Activated gamma-delta T cell treated with anti-CD3 and anti-CD28 coated beads, Interleukin-2, amount 50 U/mL, for 16 hours (primary cell): ENCODE measurements around the gene SH3BP5.

ENCODE experiments used
- DNase-seq: peaks from one replicate; pipeline ENCODE4 v3.0.0-alpha.2; 2020; ENCODE audit warnings: low read depth

SH3BP5 gene

DNA sequence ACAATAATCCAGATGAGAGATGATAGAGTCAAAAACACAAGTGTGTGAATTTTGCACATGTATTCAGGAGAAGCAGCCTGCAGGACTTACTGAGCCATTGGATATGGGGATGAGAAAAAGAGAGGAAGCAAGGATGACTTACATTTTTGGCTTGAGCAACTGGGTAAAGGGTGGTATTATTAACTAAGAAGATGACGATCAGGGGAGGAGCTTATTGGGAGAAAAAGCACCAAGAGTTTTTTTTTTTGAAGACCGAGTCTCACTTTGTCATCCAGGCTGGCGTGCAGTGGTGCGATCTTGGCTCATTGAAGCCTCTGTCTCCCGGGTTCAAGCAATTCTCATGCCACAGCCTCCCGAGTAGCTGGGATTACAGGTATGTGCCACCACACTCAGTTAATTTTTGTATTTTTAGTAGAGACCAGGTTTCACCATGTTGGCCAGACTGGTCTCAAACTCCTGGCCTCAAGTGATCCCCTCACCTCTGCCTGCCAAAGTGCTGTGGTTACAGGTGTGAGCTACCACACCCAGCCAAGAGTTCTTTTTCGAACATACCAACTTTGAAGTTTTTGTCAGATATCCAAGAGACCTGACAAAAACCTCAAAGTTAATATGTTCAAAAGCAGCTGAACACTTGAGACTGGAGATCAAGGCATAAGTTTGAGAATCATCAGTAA, 14.8 kb upstream of the SH3BP5 start:
- no peak for DNase-seq

DNA sequence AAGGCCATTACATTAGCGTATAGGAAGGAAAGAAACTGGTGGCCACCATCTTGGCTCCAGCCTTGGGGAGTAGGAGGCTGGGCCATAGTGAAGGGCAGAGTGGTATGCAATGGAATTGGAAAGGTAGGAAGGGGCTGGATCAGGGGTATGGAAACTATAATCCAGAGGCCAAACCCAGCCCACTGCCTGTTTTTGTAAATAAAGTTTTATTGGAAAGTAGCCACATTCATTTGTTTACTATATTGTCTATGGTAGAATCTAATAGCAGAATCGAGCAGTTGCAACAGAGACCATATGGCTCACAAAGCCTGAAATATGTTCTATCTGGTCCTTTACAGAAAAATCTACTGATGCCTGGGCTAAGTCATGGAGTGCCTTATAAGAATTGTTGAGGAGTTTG, 14.1 kb upstream of the SH3BP5 start:
- DNase-seq, result no peak

DNA sequence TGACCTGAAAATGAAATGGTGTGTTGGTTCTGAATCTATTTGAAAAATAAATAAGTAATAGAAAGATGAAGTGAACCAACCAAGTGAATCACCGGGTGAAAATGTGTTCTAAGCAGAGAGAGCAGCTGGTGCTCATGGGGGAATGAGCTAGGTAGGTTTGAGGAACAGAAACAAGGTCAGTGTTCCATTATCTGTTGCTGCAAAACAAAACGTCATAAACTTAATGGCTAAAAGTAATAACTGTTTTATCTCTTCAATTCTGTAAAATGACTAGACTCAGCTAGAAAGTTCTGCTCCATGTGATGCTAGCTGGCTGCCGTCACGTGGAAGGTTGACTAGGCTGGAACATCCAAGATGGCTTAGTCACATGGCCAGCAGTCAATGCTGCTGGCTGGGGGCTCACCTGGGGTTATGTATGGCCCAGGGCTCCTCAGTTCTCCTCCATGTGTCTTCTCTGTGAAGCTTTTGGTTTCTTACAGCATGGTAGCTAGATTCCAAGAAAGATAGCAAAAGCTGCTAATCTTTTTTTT, 13.3 kb upstream of the SH3BP5 start:
- no peak for DNase-seq

DNA sequence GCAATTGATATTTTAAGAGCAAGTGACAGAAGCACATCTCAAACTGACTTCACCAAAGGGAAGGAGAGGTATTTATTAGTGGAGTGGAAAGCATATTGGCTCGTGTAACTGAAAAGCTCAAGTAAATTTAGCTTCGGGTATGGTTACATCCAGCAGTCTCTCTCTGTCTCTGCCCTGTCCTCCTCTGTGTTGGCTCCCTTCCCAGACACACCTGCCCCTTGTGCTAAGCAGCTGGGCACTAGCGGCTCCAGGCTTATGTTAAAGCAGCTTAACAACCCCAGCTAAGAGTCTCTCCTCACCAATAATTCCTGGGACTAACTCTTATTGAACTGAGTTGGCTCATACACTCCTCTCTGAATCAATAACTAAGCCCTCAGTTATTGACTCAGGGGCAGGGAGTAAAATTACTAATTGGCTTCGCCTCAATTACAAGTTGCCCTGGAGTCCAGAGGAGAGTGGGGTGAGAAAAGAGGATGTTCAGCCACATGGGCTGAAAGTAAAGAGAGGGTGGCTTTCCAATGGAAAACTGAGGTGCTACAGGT, 12.8 kb upstream of the SH3BP5 start:
- DNase-seq, result no peak

DNA sequence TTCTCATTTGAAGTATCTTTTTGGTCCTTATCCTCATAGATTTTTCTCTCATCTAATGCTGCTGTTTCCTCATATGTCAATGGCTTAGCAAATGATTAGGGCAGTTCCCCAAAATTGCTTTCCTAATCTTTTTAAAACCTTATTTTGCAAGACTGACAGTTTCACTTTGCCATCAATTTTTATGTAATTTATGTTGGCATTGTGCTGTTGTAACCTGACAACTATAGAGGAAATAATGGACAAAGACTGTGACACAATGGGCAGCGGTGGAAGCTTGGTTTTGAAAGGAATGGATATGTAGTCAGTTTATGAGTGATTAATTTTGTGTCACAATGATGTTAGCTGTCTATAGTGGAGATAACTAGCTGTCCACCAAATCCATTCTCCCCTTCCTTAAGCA, 10.6 kb upstream of the SH3BP5 start:
- no peak for DNase-seq

DNA sequence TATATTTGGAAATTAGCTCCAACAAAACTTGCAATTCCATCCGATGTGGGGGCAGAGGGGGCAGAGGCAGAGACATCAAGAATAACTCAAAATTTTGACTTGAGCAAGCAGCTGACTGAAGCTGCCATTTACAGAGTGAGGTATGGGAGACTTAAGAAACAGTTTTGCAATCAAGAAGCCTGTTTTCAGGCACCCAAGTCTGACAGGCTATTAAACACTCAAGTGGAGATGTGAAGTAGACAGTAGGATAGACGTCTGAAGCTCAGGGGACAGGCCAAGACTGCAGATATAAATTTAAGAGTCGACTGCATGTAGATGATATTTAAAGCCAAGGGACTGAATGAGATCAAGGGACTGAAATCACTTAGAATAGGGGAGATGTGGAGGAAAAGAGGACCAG, 9.9 kb upstream of the SH3BP5 start:
- no peak for DNase-seq

DNA sequence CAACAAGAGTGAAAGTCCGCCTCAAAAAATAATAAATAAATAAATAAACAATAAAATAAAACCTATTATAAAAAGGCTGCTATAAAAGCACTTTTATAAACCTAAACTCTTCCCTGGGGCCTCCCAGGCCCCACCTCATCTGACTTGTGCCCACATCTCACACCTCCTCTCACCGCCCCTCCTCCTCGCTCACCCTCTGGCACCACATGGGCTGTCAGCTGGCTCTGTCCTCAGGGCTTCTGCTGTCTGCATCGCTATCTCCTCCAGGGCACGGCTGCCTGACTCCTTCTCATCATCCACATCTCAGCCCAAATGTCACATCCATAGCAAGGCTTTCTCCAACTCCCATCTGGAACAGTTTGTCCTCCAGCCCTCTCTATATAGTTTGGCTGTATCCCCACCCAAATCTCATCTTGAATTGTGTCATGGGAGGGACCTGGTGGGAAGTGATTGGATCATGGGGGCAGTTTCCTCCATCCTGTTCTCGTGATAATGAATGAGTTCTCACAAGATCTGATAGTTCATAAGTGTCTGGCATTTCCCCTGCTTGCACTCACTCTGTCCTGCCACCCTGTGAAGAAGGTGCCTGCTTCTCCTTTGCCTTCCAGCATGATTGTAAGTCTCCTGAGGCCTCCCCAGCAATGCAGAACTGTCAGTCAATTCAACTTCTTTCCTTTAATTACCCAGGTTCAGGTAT, 8.8 kb upstream of the SH3BP5 start:
- DNase-seq, result no peak

DNA sequence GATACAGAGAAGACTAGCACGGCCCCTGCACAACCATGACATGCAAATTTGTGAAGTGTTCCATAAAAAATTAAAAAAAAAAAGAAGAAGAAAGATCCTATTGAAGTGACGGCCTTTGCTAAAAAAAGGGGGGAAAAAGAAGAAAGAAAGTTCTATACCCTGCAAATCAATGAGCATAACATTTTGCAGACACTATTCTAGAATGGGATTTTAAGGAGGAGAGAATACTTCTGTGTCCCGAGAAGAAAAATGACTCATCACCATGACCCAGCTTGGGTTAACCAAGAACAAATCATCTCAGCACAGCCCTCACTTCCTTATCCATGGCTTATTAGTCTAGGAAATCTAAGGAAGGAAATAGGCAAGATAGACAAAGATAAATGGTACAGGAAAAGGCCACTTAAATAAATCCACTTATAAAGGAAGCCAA, 7.4 kb upstream of the SH3BP5 start:
- DNase-seq, result no peak

DNA sequence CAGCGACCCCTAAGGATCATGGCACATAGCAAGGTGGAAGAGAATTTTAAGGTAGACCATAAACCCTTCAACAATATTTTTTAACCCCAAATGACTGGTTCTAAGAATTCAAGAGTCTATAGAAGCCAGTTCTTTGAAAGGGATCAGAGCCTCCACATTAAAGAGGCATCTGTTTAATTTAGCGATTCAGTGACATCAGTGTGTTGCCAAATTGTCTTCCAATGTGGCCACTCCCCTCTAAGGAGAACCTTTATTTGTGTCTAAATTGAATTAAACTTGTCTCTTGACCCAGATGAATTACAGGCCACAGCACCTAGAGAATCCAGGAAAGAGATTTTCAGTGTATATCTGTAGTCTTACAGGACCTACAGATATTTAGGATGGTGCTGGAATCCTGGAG, 6.6 kb upstream of the SH3BP5 start:
- no peak for DNase-seq

DNA sequence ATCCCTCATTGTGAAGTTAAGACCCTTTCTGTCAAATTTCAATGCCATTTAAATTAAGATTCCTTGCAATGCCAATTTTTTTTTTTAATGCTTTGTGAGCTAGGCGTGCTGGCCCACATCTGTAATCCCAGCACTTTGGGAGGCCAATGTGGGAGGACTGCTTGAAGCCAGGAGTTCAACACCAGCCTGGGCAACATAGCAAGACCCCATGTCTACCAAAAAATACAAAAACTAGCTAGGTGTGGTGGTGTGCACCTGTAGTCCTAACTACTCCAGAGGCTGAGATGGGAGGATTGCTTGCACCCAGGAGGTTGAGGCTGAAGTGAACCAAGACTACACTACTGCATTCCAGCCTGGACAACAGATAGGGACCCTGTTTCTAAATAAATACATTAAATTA, 5.6 kb upstream of the SH3BP5 start:
- no peak for DNase-seq

DNA sequence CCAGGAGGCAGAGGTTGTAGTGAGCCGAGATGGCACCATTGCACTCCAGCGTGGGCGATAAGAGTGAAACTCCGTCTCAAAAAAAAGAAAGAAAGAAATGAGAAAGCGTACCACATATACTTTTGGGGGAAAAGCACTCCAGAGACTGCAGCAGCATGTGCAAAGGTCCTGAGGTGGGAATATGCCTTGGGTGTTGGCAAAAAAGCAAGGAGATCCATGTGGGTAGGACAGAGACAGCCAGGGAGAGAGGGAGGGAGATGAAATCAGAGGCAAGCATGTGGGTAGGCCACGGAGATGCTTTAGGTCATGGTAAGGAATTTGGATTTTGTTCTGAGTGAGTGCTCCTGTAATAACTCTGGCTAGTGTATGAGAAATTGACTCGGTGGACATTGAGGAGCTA, 3.7 kb upstream of the SH3BP5 start:
- no peak for DNase-seq

DNA sequence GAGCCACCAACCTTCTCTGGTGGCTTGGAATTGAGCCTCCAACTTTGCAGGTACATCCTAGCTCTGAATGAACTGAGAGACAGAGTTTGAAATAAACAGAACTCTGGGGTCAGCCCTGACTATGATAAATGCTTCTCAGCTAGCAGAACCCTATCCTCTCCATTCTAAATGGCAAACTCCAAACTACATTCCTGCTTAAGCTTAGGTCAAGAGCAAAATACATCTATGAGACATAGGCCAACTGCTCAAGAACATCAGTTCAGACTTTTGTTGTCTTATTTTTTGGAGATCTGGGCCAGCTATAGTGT, 1.5 kb upstream of the SH3BP5 start:
- DNase-seq, result no peak

DNA sequence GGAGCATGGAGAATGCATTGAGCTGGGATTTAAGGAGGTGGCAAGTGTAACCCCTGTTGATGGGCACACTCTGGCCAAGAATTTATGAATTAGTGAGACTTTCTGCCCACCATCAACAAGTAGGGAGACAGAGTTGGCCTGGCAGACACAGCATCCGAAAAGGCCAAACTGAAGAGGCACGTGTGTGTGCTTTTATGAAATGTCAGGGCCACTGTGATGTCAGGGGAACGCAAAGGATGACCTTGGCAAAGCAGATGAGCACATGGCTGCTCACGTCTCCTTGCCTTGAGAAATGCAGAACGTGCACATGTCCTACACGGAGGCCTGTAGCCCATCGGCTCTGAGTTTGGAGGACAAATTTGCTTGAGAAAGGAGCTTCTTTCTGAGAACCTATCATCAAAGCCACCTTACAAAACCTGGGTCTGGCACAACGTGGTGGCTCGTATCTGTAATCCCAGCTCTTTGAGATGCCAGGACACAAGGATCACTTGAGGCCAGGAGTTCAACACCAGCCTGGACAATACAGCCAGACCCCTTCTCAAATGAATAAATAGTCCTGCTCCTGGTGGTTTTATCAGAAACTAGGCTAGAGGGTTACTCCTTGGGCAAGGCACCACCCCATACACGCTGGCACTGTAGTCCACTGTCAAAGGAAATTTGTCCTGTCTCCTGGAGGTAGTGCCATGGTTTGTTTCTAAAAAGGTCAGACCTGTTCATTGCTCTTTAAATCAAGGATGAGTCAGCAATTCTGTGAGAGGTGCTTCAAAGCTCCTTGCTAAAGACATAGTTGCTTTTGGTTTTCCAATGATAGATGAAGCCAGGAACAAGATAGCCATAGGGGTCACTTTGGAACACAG, 941 bp upstream of the SH3BP5 start:
- no peak for DNase-seq

DNA sequence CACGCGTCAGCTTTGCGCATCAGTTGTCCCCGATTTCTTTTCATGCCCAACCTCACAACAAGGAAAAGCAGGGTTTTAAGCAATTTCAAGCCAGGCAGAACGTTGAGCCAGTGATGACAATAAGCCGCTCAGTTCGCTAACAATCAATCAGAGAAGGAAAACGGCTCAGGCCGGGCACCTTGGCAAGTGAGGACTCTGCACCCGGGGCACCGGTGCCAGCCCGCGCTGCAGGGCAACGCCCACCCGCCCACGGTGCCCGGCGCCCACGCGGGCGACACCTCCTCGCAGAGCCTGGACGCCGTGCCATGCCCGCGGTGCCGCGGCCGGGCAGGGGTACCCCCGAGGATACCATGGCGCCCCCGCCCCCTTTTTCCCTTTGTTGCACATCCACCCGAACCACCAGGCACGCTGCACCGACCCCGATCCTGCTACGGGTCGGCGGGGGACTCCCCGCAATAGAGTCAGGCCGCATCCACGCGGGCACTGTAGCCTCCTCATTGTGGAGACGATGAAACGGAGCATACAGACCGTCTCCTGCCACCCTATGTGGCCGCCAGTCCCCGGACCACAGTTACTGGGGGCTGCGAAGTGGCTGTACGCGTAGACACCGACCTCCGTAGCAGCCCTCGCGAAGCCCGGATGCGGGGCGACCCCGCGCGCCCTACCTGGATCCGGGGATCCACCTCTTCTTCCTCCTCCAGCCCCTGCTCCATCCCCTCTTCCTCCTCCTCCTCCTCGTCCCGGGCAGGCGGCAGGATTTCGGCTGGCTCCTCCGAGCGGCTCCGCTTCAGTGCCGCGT, 581 bp downstream of the SH3BP5 start:
- no peak for DNase-seq

DNA sequence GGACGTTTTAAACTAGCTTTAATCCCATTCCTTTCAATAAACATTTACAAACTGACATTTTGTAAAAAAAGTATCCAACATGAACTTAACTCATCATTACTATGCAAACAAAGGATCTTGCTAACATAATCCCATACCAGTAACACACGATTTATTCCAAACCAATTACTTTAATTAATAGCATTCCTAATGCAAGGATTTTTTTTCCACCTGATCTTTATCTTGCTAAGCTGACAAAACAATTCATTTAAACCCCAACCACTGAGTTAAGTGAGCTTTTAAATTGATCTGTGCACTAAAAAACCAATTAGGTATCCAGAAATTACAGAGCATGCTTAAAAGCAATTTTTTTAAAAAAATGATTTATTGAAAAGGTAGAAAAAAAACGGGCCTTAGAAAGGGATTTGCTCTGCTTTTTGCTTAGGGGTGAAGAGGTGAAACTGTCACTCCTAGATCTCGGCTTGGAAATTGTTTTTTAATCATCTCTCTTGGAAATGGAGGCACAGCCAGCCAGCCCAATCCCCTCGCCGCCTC, 1.2 kb downstream of the SH3BP5 start:
- DNase-seq, result no peak

DNA sequence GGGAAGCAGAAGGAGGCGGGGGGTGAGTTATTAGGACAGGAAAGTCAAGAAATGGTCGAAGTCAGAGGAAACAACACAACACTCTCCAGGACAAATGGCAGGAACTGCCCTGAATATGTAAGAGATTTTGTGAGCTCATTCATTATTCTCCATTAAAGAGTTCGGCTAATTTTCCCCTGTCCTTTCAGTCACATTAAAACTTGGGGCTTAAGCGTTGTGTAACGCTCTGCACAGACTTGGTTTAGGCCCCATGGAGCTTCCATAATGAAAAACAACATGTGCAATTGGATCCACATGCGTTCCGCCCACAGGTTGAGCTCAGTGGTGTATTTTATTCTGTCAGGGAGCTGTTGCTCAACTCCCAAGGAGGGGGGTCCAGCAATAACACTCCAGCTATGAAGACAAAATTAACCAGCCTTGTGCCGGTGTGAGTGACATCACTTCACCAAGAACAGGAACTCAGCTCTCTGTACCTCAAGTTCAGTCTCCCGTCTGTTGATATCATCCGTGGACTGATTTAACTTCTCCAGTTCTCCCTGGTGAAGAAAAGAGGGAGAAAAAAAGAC, 2.3 kb downstream of the SH3BP5 start:
- no peak for DNase-seq

DNA sequence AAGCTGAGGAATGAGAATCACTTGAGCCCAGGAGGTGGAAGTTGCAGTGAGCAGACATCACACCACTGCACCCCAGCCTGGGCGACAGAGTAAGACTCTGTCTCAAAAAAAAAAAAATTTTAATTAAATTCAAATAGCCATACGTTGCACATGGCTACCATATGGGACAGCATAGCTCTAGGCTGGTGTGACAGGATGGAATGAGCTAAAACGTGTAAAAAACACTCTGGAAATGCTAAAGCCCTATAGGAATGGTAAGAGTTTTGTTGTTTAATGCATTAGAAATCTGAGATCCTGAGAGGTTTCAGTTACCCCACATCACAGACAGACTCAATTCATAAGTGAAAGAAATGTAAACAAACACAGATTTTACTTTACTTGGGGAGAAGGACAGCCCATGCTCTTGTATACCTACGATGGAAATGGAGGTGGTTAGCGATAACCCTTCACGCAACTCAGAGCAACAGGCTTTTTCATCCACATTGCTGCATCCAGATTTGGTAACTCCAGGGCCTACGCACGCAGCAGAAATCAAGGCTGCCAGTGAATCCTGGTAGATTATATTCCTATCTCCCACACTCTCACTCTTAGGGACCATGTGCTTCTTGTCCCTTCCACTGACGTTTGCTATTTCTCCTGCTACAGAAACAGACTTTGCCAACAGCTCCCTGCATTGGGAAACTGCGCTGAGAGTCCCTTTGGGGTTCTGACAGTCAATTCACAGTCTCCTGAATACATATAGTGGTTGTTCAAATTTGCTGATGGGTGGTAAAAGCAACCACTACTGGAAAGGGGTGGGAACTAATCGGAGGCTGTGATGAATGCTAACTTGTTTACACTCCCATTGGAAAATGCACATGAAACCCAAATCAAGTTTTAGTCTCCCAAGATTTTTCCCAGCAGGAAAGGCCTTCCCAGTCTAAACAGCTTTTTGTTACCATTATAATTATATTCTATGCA, 3.1 kb downstream of the SH3BP5 start:
- DNase-seq, result no peak

DNA sequence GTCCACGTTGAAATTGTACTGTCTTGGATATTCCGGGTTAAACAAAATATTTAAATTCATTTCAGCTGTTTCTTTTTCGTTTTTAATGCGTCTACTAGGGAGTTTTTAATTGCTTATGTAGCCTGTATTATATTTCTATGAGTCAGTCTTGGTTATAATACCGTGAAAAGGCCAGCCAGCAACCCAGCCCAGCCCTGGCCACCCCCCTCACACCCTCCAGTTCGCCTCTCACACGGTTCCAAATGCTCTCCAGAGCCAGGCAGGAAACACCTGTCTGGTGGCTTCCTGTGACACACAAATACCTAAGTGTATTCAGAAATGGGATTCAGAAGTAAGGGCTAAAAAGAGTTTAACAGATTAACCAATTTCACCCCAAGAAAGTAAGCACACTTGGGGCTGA, 4.4 kb downstream of the SH3BP5 start:
- no peak for DNase-seq

DNA sequence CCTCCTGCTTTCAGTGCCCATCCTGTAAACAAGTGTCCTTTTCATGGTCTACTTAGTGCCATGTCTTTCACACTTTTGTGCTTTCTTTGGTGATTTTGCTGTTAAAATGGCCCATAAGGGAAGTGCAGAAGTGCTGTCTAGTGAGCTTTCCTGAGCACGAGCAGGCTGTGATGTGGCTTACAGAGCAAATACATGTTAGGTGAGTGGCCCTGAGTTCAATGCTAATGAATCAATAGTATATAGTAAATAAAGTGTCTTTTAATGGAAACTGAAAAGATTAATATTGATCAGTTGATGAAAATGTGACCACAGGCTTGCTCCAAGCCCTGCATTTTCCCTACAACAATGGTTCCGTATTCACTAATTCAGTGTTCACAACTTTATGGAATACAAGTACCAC, 5.7 kb downstream of the SH3BP5 start:
- no peak for DNase-seq

DNA sequence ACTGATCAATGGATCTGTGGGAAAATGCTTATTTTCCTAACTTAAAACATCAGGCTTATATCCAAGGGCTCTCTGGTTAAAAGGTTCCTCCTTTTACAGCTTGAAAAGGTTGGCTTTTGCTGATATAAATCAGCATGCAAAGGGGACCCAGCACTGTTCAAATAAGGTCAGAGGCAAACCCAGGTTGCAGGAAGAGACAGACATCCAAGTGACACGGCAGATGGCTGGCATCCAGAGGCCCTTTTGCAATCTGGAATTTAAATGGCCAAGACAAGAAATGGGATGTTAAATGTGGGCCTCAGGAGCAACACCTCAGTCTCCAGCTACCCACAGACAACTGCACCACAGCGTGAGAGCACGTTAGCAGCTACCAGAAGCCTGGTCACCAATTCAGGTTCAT, 6.3 kb downstream of the SH3BP5 start:
- DNase-seq, result no peak
